Glomerular endothelial cell (primary cell): ENCODE data around the gene PMVK. TPM values are rescaled to one million over a fixed set of nuclear protein-coding genes. Genes with fewer than 3 reads are reported as not detected.
A peak's percentile ranks its signal among the peaks of the same experiment; 100 is the strongest.
"Not testable (repeated sequence)": the region's sequence is repeated elsewhere in the genome, so short reads cannot be mapped to it uniquely, and the experiment has no call there.

Source experiments
- DNase-seq: peaks from one replicate; pipeline ENCODE4 v3.0.0-alpha.2; 2011; ENCODE audit warnings: low read depth, low spot score; ENCODE audit errors: extremely low read depth
- total RNA-seq: library from RNA; depleted of rRNA; stranded (reverse); fragments of >200 nt; gene quantifications from 2 replicates; pipeline ENCODE4 v1.2.3, GENCODE V29; 2015

Gene PMVK
- 8.1 and 11.6 TPM in 2 replicates for total RNA-seq

DNA sequence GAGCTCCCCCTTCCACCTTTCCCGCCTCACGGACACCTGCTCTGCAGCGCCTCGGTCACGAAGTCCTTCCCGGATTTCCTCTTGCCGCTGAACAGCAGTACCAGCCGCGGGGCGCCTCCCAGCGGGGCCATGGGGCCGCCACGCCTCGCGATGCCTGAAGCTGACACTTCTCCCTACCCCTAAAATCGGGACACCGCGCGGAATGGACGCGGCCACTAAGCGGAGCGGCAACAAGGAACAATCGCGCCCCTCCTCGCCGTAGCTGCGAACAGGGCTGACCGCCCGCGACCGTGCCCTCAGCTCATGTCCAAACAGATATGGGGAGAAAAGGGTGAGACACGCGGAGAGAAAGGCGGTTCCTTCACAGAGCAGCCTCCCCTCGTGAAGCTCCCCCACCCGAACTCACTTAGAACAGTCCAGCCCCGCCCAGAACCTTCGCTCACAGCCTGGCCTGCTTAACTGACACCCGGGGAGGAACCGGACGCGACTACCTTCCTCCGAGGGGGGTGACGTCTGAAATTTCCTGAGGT lies at the start of gene PMVK:
PMVK (minus strand) TSS at position 165 of the 530 bp plus-strand sequence; CDS start at position 131, 34 bp downstream.
- DNase-seq, result peak; percentile 82

DNA sequence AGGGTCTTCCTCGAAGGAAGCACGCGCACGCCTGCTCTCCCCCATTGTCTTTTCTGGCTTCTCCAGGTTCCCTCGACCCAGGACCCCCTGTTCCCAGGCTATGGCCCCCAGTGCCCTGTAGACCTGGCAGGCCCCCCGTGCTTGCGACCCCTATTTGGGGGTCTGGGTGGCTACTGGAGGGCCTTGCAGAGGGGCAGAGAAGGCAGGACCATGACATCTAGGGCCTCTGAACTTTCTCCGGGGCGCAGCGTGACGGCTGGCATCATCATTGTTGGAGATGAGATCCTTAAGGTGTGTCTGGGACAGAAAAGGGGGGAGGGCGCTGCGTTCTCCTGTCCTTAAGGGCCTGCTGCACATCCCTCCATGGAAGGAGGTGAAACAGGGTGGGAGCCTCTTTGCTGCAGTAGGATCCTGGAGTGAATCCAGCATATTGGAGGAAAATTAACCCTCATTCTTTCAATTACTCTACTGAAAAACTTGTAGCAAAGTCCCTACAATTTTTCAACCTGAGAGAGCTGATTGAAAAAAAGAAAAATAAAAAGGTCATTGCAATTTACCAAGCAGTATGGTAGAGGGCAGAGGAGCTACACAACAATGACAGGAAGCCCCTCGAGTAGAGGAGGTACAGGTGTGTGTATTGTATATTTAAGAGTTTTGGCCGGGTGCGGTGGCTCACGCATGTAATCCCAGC lies 47.4 kb upstream of the PMVK start:
- no peak for DNase-seq

DNA sequence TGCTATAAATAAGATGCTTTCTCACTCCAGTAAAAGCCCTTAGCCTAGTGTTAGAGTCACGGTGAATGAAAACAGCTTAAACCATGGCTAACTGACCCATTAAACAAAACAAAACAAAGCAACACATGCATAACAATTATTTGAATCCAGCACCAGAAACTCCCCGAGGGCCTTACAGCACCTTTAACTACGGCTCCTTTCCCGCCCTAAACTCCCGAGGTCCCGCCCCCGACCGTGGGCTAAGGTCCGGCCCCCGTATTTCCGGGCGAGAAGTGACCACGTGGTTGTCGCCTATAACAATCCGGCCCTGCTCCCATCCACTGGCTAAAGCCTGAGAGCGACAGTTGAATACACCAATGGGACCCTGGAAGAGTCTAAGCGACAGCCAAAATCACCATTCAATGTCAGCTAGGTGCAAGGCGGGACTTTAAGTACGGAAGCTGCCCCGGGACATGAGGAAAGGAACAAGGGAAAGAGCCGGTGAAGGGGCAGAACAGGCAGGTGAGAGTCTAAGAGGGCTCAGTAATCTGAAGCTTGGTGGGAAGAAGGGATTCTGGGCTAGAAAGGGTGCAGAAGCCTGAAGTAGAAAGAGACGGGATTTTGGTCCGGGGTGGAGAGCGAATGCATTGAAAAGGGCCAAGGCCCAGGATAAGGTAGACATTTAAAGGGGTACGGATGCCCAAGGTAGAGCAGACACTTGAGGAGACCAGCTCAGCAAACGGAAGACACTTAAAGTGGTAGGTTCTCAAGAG lies 46.6 kb upstream of the PMVK start, which contains the start of gene FLAD1:
FLAD1 (plus strand) TSS at position 448 of the 752 bp plus-strand sequence. CDS start 351 bp downstream, outside the sequence.
- DNase-seq, result peak; percentile 99

DNA sequence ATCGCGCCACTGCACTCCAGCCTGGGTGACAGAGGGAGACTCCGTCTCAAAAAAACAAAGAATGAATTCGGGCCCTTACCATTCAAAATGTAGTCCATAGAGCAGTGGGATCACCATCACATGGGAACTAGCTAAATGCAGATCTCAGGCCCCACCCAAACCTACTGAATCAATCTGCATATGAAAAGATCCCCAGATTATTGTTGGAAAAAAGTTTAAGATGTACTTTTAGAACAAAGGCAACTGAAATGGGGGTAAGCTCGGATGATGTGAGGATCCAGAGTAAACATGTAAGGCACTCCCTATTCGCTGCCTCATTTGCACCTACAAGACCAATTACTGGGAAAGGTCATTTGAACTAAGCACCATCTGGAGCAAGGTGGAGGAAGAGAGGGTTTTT lies 45.8 kb upstream of the PMVK start:
- DNase-seq, result no peak

DNA sequence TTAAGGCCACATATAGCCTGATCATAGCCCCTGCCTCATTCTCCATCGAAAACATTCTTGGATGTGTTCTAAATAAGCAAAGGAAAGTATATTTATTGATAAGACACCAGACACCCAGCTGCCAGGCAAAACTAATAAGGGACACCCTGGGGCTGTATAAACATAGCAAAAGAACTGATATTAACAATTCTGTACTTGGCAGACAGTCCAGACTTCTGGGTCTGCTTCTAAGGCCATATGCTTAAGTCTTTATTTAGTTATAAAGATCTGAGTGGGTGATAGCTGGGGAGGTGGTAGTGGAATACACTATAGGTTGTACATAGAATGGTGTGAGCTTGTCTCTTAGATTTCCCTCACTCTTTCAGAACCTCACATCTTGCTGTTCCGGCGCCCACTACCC lies 41.8 kb upstream of the PMVK start:
- DNase-seq, result no peak

DNA sequence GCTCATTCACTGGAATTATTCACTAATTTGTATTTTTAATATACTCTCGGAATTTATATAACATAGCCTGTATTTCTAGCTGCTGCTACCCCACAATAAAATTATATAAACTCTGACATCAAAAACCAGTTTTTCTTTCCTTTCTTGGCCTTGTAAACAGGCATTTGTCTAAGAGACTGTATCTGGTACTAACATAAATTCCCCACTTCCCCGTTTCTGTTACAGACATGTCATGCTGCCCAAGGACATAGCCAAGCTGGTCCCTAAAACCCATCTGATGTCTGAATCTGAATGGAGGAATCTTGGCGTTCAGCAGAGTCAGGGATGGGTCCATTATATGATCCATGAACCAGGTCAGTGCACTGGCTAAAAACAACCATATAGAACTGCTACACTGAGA lies 41.2 kb upstream of the PMVK start:
- not testable (repeated sequence) for DNase-seq

DNA sequence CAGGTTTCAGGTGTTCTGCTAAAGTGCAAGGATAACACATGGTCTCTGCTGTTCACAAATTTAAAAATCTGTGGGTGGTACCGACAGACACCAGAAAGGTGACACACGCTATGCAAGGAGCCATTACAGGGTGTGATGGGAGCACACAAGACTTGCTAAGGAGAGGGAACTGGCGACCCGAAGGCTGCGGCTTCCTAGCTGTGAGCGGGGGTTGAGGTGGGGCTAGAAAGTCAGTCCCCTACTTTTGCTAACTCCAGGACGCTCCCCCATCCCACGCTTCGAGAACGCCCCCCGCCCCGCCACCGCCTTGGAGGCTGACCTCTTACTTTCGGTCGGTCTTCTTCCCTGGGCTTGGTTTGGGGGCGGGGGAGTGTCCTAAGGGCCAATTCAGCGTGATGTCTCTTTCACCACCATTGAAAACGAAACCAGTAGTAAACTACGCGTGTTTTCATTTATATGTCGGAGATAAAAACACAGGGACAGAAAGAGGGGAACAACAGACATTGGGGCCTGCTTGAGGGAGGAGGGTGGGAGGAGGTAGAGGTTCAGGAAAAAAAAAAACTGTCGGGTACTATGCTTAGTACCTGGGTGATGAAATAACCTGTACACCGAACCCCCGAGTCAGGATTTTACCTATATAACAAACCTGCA lies 39.0 kb upstream of the PMVK start:
- DNase-seq, result no peak

DNA sequence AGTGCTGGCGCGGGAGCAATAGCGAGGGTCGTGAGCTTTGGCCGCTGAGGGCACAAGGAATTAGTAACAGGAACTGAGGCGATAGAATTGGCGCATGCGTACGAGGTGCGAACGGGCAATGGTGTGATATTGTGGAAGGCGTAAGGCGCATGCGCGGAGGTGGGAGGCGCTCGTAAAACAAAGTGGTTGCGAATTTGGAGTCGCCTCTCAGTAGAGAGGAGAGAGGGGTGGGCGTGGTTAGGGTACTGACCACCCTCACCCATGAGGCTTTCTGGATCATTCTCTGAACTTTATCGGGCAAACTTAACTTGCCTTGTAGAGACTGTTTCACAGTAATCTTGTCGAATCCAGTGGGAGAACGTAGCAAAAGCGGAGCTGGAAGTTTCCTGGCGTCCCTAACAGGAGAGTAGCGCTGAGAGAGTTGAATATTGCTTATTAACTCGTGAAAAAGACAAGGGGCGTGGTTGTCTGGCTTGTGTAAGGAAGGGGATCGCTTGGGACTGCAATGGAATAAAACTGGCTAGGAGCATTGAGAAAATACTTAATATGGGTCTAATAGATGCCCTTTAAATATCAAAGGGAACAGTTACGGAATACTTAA lies 38.4 kb upstream of the PMVK start:
- peak; percentile 92 for DNase-seq

DNA sequence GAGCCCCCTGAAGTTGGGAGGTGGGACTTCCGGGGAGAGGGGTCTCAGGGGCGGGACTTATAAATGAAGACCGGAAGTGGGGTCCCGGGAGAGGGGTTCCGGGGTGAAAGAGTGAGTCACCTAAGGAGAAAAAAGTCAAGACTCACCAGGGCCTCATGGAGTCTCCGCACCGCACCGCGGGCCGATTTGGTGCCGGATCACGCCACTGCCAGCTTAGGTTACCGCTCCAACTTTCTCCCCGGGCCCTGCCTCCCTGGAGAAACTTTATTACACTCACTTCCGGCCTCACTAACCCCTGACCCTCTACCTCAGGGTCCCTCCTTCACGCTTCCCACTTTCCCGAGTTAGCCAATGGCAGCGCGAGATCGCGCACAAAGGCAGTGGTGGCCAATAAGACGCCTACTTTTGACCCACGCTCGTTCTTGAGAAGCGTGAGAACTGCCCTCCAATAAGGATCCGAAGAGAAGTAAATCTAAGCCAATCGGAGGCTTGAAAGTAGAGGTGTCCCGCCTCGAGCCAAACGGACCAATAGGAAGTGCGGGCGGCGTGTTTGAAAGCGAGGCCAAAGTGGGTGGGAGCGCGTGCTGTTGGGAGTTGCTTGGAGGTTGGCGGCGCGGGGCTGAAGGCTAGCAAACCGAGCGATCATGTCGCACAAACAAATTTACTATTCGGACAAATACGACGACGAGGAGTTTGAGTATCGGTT lies 37.7 kb upstream of the PMVK start, which contains the start of gene CKS1B:
CKS1B (plus strand) TSS at position 580 of the 706 bp plus-strand sequence; CDS start at position 645, 65 bp downstream.
- DNase-seq, result peak; percentile 99

DNA sequence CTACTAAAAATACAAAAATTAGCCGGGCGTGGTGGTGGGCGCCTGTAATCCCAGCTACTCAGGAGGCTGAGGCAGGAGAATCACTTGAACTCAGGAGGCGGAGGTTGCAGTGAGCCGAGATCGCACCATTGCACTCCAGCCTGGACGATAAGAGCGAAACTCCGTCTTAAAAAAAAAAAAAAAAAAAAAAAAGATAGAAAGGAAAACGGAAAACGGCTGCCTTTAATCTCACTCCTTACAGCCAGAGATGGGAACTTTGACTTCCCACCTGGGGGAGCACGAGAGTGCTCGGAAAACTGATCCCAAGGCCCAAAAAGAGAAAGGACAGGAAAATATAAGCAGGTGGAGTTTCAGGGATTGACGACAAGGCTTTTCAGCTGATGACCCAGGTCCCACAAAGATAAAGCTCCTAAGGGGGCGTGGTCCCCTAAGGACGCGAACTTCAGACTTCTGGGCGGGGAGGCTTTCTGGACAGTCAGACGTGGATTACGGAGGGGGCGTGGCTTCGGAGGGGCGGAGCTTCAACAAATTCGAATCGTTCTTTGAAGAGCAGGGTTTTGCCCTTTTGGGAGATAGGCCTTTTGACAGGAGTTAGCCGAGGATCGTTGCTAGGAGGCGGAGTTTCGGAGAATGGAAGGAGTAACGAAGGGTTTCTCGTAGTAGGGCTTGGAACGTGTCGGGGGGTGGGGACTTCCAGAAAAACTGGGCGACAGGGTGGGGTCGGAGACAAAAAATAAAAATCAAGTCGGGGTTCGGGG lies 37.0 kb upstream of the PMVK start:
- peak; percentile 91 for DNase-seq

DNA sequence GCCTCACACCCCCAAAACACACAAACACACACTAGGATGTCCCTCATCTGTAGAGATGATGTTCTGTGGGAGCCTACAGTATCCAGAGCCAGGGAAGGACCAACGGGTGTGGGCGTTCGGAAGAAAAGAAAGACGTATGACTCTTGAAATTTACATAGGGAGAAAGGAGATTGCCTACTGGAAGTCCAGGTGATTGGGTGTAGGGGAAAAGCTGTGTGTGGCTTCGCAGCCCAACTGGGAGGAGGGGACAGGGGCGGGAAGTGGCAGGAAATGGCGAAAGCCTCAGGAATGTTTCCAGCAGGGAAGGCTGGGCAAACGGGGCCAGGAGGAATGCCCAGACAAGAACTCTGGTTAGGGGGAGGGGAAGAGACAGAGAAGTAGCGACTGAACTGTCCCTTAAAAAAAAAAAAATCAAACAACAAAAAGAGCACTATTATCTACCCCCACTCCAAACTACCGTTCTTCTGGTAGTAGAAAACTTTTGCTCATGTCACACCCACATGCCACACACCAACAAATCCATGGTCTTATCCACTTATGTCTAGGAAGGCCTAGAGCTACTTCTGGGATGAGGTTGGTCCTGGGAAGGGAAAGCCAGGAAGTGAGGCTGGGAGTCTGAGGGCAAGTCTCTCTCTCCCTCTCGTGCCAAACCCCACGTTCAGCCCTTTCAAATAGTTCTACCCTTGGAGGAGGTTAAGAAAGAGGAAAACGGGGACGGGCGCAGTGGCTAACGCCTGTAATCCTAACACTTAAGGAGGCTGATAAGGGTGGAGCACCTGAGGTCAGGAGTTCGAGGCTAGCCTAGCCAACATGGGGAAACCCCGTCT lies 36.2 kb upstream of the PMVK start:
- peak; percentile 86 for DNase-seq

DNA sequence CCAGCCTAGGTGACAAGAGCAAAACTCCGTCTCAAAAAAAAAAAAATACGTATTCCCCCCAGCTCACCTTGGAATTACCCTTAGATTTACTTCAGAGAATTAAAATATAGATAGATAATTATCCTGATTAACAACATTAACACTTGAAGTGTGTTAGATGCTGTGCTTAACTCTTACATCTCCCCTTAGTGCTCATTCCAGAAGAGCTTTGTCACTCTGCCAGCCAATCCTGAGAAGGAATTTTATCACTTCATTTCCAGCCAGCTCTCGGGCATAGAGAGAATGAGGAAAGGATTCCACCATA lies 35.6 kb upstream of the PMVK start:
- no peak for DNase-seq

DNA sequence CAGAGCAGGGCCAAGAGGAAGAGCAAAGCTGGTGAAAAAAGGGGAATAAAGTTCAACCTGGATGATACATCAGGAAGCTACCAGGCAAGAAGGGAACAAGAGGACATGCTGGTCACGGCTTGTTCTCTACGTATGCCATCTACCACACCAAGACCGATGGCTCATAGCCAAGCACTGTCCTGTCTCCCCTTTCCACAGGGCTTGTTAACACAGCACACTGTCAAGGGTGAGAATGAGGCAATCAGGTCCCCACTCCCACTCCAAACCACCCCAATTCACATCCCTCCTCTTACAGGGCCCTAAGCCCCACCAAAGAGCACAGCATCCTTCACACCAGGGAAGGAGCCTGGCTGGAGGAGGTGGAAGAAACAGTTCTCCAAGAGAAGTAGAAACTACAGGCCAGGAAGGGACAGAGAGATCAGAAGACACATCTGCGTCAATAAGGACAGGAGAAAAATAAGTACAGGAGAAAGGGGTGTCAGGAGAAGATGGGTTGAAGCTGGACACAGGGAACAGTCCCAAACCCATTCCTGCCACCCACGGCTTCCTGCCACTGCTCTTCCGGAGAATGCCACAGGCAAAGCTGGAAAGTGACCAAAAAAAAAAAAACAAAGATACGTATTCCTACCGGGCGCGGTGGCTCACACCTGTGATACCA lies 35.0 kb upstream of the PMVK start:
- DNase-seq, result no peak

DNA sequence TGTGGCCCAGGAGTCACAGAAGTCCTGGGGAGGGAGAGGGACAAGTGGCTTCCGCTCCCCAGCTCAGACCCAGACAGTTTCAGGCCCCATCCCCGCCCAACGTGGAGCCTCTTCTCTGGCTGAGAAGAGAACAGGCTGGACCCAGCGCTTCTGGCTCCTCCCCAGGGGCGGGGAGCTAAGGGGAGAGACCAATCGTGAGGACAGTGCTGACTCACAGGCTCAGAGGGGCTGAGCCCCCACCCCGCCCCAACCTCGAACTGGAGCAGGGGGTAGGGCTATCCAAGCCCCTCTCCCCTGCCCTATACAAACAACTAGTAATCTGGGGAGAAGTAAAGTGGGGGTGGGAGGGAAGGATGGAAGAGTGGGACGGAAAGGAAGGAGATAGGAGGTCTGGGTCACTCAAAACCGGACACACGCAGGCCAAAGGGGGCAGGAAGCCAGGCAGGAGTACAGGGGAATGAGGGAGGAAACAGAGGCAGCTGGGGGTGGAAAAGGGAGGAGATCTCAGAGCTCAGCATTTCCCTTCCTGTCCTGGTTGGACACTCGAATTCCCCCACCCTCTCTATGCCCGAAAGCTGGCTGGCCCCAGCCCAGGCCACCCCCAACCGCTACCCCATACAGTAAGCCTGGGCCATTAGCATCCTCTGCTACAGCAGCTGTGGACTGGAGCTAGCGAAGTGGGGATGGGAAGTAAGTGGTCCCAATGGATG lies 34.3 kb upstream of the PMVK start, which contains the start of gene SHC1:
SHC1 (minus strand) TSS at position 117 of the 710 bp plus-strand sequence. CDS start 221 bp downstream, outside the sequence.
- no peak for DNase-seq

DNA sequence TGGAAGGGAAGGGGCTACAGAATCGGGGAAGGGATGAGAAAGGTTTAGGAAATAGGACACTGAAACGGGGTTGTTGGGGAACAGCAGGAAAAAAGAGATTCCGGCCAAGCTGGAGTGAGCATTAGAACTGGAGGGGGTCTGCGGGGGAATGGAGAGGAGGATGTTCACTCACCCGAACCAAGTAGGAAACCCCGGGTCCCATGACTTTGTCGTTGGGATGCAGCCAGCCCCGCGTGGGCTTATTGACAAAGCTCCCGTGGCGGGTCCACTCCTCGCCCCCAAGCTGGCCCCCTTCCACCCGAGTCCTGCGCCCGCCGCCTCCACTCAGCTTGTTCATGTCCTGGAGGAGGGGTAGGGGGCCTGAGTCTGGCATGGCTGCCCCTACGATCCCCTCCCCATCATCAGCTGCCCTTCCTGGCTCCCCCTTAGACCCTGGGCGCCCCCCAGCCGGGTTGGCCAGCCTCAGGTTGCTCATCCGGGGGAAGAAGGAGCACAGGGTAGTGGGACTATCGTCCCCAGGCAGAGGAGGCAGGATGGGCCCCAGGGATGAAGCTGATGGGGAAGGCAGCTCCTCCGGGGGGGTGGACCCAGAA lies 33.4 kb upstream of the PMVK start:
- DNase-seq, result no peak

DNA sequence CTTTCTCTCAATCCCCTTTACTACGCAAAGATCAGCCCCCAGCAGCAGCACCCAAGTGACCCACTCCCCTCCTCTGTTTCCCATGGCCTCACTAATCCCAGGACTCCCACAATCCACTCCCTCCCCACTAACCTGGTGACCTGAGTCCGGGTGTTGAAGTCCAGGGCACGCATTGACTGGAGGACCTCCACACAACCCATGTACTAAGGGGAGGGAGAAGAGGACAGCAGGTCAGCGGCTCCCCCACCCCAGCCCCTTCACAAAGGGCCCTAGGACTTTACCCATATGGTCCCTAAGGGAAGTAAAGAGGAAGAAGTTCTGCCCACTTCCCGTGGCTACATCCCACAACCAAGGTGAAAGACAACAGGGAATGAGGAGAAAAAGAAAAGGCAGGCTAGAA lies 32.7 kb upstream of the PMVK start:
- DNase-seq, result no peak

DNA sequence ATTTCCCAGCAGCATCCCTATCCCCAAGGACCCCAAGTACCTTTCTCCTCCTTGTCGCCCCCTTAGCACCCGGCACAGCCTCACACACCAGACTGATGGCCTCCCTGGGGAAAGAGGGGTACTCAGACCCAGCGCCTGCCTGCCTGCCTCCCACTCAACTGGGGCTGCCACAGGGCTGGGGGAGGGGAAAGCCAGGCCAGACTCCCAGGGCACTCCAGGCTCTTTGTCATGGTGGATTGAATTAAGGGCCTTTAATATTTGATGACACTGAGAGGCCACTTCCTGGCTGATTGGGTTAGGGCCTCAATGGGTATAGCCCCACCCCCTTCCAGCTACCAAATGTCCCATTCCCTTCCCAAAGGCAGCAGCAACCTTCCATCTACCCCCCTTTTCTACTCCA lies 32.2 kb upstream of the PMVK start:
- no peak for DNase-seq
